Stomach (tissue), 9 donors: Measurements from ENCODE around the gene NBEAL2. TPM values are rescaled to one million over a fixed set of nuclear protein-coding genes. Genes with fewer than 3 reads are reported as not detected.

ENCODE experiments used
- DNase-seq, 2 donors: peaks; one replicate each; pipeline versions ENCODE4 v3.0.0 to v3.0.0-alpha.2; 2013 to 2019
- H3K27ac ChIP-seq, 5 donors: fragments of 200-600 bp in 4 of 5; sonication (generic) in 4 of 5; one replicate each; pipeline ENCODE4 v1.5.1; 2013 to 2019; ENCODE audit warnings: mild to moderate bottlenecking in 1 of 5, moderate library complexity in 1 of 5
- H3K27me3 ChIP-seq, 3 donors: fragments of 200-600 bp; sonication (generic); one replicate each; pipeline ENCODE4 v1.5.1; 2017 to 2019; ENCODE audit warnings: mixed run types in 1 of 3
- H3K36me3 ChIP-seq, 4 donors: fragments of 200-600 bp; sonication (generic); 1 replicate in 3 of 4; 2 replicates in 1 of 4; pipeline ENCODE4 v1.5.1; 2016 to 2019
- H3K4me1 ChIP-seq, 4 donors: fragments of 200-600 bp; sonication (generic); one replicate each; pipeline ENCODE4 v1.5.1; 2016 to 2019
- H3K4me3 ChIP-seq, 4 donors: fragments of 200-600 bp; sonication (generic) in 3 of 4; one replicate each; pipeline ENCODE4 v1.5.1; 2016 to 2019; ENCODE audit warnings: mild to moderate bottlenecking in 1 of 4
- H3K9me3 ChIP-seq, 4 donors: fragments of 200-600 bp; sonication (generic); one replicate each; pipeline ENCODE4 v1.5.1; 2016 to 2019
- EP300 ChIP-seq: sonication (generic); formaldehyde crosslinking; IDR thresholded peaks from one replicate; pipeline ENCODE4 v1.6.1; 2017; ENCODE audit warnings: antibody characterized with exemption
- POLR2A ChIP-seq, 4 donors: fragments of 450-650 bp; IDR thresholded peaks; one replicate each; pipeline ENCODE4 v1.6.1; 2016; ENCODE audit warnings: antibody characterized with exemption in 4 of 4, control low read depth in 2 of 4, mild to moderate bottlenecking in 1 of 4, moderate library complexity in 1 of 4
- POLR2AphosphoS5 ChIP-seq, 3 donors: sonication (generic); formaldehyde crosslinking; IDR thresholded peaks; one replicate each; pipeline ENCODE4 v1.6.1; 2016; ENCODE audit warnings: antibody characterized with exemption in 3 of 3
- WGBS, 5 donors: extraction: QIAGEN DNeasy Blood & Tissue Kit in 3 of 5; methylation state at CpG; one replicate each; pipeline versions ENCODE4 v1.1.5 to v1.1.7; 2013 to 2018; 5-methylcytosine and 5-hydroxymethylcytosine counted together
- intact Hi-C: fragments of 100-400 bp; cut with DNase I; formaldehyde crosslinking; loops from one replicate; pipeline ENCODE4 v1.15.1; 2023; ENCODE audit warnings: low total_unique reads
- polyA plus RNA-seq, 3 donors: library from polyadenylated mRNA; stranded (reverse); fragments of 200-250 nt; gene quantifications; one replicate each; pipeline ENCODE4 v1.2.3, GENCODE V29; 2013
- total RNA-seq, 5 donors: library from RNA; depleted of rRNA; stranded (reverse); fragments of >200 nt; gene quantifications; one replicate each; pipeline versions ENCODE4 v1.1.0 to v1.2.3, GENCODE V29; 2014 to 2016
- TF ChIP-seq, protein P1 (sequence below), 7 experiments: fragments of 450-650 bp in 4 of 7; fragments of 200-600 bp in 3 of 7; sonication (generic) in 3 of 7; IDR thresholded peaks; one replicate each; pipeline ENCODE4 v1.5.1; 2016 to 2019; ENCODE audit warnings: antibody characterized with exemption in 7 of 7, control low read depth in 2 of 7, mild to moderate bottlenecking in 1 of 7
- donor health status: healthy with polysubstance abuse.
- donor health status: Bipolar disorder and iron deficiency.
- donor health status: healthy.

NBEAL2 gene
- total and polyA plus RNA-seq, 8 donors = 35.0 to 653 (median 214) TPM

DNA sequence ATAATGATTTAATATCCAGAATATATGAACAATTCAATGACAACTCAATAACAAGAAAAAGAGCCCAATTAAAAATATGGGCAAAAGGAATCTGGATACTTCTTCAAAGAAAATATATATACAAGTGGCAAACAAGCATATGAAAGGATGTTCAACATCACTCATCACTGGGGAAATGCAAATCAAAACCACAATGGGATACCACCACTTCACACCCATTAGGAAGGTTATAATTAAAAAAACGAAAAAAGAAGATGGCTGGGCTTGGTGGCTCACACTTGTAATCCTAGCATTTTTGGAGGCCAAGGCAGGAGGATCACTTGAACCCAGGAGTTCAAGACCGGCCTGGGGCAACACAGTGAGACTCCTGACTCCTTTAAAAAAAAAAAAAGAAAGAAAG is 7.1 kb upstream of the NBEAL2 start:
- no peak overlapping the region for H3K27ac ChIP-seq
- no peak for TF ChIP-seq POLR2AphosphoS5 (IDR thresholded peaks at IDR 0.05)
- TF ChIP-seq, protein P1, sequence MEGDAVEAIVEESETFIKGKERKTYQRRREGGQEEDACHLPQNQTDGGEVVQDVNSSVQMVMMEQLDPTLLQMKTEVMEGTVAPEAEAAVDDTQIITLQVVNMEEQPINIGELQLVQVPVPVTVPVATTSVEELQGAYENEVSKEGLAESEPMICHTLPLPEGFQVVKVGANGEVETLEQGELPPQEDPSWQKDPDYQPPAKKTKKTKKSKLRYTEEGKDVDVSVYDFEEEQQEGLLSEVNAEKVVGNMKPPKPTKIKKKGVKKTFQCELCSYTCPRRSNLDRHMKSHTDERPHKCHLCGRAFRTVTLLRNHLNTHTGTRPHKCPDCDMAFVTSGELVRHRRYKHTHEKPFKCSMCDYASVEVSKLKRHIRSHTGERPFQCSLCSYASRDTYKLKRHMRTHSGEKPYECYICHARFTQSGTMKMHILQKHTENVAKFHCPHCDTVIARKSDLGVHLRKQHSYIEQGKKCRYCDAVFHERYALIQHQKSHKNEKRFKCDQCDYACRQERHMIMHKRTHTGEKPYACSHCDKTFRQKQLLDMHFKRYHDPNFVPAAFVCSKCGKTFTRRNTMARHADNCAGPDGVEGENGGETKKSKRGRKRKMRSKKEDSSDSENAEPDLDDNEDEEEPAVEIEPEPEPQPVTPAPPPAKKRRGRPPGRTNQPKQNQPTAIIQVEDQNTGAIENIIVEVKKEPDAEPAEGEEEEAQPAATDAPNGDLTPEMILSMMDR (IDR thresholded peaks at IDR 0.05) = no peak
- no peak for TF ChIP-seq POLR2A (IDR thresholded peaks at IDR 0.05)
- TF ChIP-seq EP300 = no peak
- no peak overlapping the region for H3K4me3 ChIP-seq
- intact Hi-C loops = no loop called here
- DNase-seq = no peak
- H3K27me3 ChIP-seq = no peaks in the 10 kb centered on the region
- H3K9me3 ChIP-seq = no peaks in the 10 kb centered on the region
- WGBS, 5 donors = 72 to 82% (median 78%) methylated on average over 2 of the region's 2 CpGs
- peaks cover 70 to 88% (median 82%) of the 10 kb centered on the region in 4 donors for H3K4me1 ChIP-seq
- peaks cover 0 to 12% (median 7%) of the 10 kb centered on the region in 4 donors for H3K36me3 ChIP-seq

DNA sequence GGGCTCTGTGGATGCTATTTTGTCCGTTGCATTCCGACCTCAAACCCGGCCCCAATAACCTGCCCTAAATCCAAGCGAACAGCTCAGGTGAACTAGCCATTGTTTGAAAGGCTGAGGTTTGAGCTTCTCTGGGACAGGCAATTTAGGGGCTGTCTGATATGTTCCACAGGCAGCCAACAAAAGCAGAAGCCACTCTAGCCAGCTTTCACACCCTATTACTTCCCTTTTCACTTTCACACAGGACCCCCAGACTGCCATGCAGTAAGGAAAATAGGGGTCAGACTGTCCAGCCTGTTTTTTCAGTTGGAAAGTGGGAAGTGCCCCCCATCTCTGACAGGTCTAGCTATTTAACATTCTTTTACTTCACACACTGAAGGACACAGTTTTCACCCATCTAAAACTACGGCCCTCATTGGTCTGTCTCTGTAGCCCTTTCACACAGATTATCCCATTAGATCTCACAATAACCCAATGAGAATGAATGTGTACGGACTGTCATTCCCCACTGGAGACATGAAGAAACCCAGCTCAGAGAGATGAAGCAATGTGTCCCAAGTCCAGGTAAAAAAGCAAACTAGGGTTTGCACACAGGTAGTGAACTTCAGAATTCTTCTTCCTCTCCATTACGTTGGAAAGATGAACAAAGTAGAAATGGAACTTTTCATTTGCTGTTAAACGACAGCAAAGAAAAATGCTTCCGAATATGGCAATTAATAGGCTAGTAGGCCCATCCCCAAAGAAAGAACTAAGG is 4.9 kb upstream of the NBEAL2 start:
- peaks cover 0 to 9% (median 3%) of the 10 kb centered on the region in 4 donors for H3K36me3 ChIP-seq
- TF ChIP-seq EP300 (no peak), POLR2A (IDR thresholded peaks at IDR 0.05) (no peak), POLR2AphosphoS5 (IDR thresholded peaks at IDR 0.05) (no peak)
- TF ChIP-seq, protein P1 (IDR thresholded peaks at IDR 0.05) = no peak
- DNase-seq = no peak
- intact Hi-C loops = no loop called here
- H3K4me1 ChIP-seq = peaks cover 66 to 86% (median 82%) of the 10 kb centered on the region in 4 donors
- peak overlapping the region in 2 of 4 donors; percentile 71 to 89 for H3K4me3 ChIP-seq
- no peaks in the 10 kb centered on the region for H3K27me3 ChIP-seq
- H3K27ac ChIP-seq = peak overlapping the region in 1 of 5 donors; percentile 98
- 70 to 74% (median 71%) methylated on average over 9 of the region's 9 CpGs for WGBS, 5 donors
- no peaks in the 10 kb centered on the region for H3K9me3 ChIP-seq

DNA sequence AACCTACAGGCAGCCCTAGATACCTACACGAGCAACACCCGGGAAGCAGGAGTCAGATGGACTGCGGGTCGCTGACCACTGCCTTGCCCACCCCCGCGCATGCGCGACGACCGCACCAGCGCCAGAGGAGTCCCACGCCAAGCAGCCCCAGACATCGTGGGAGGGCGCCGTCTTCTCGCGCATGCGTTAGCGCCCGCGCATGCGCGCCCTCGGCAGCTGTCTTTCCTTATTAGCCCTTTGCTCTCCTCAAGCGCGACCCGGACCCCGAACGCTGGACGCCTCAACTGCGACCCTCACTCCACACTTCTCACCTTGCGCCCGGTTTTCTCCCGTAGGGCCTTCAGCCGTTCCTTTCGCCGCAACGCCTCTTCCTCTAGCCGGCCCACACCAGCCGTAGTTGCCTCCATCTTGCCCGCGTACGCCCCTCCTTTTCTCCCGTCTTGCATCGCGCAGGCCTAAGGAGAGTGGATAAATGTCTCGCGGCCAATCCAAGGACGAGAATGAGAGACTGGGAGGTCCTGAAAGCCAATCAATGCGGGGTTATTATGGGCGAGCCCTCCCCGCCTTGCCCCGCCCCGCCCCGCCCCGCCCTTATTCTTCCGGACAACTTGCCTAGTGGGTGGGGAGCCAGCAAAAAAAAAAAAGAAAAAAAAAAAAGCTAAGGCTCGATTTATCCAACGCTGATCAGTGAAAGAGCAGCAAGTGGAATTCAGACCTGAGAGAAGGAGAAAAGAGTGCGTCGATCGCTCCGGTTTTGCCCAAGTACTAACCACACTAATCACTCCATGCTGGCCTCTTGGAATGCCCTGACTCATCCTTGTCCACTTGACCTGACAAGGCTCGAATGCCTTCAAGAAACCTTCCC is 2.9 kb upstream of the NBEAL2 start, which contains the start of gene CCDC12:
Gene CCDC12 (minus strand): TSS at position 420 of the 865 bp plus-strand sequence. CDS start 13 bp downstream, at position 407.
- WGBS, 5 donors = 0% methylated on average over 59 to 64 of the region's 64 CpGs
- H3K36me3 ChIP-seq = peaks cover 0 to 1% (median 0%) of the 10 kb centered on the region in 4 donors
- peak in 2 of 4 donors; percentile 51 to 90 for TF ChIP-seq POLR2A (IDR thresholded peaks at IDR 0.05)
- TF ChIP-seq POLR2AphosphoS5 (IDR thresholded peaks at IDR 0.05) = peak; percentile 22 to 89 (median 83)
- TF ChIP-seq EP300 = no peak
- TF ChIP-seq, protein P1 (IDR thresholded peaks at IDR 0.05) = peak in 1 of 7 experiments; percentile 10
- peaks cover 51 to 83% (median 79%) of the 10 kb centered on the region in 4 donors for H3K4me1 ChIP-seq
- no peaks in the 10 kb centered on the region for H3K27me3 ChIP-seq
- intact Hi-C loops = no loop called here
- H3K9me3 ChIP-seq = no peaks in the 10 kb centered on the region
- DNase-seq = peak; percentile 96 to 99
- H3K4me3 ChIP-seq = peak within 1 kb of the TSS; percentile 71 to 89 (median 83)
- peak within 1 kb of the TSS; percentile 95 to 98 (median 96) for H3K27ac ChIP-seq

DNA sequence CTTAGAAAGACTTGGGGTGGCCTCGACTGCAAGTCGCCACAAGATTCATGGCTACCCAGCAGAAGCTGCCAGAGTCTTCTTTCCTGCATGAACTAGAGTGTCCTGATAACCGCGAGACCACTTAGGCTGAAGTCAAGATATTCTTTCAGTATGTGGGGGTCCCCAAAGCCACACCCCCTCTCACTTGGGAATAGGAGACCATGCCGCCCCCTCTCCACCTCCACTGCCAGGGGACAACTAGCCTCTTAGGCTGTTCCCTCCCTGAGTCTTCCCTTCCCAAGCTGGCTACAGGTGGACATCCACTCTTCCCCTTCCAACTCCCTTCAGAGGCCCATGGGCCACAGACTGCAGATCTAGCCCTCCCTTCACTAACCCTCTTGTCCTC is 1.7 kb upstream of the NBEAL2 start:
- DNase-seq = no peak
- Histone ChIP-seq H3K27me3 (no peaks in the 10 kb centered on the region), H3K4me3 (no peak overlapping the region), H3K27ac (peak overlapping the region; percentile 8 to 98 (median 95)), H3K9me3 (no peaks in the 10 kb centered on the region), H3K36me3 (no peaks in the 10 kb centered on the region), H3K4me1 (peaks cover 55 to 83% (median 81%) of the 10 kb centered on the region in 4 donors)
- TF ChIP-seq POLR2A (IDR thresholded peaks at IDR 0.05) (no peak), EP300 (no peak), POLR2AphosphoS5 (IDR thresholded peaks at IDR 0.05) (no peak)
- TF ChIP-seq, protein P1 (IDR thresholded peaks at IDR 0.05) = no peak
- intact Hi-C loops = no loop called here
- 93 to 100% (median 98%) methylated on average over 5 of the region's 5 CpGs for WGBS, 5 donors
